Spleen (tissue), 7 donors: ENCODE data around the gene TXNRD2.

Experiments used
- CTCF ChIP-seq, 11 experiments: fragments of 200-600 bp in 7 of 11; fragments of 450-650 bp in 4 of 11; sonication (generic) in 4 of 11; IDR thresholded peaks in 8 of 11; conservative IDR thresholded peaks in 3 of 11; 1 replicate in 7 of 11; 2 replicates in 4 of 11; pipeline versions ENCODE4 v1.4.0 to v1.8.0; 2016 to 2021; ENCODE audit warnings: antibody characterized with exemption in 11 of 11, inconsistent platforms in 4 of 11, mild to moderate bottlenecking in 1 of 11
- POLR2A ChIP-seq, 3 donors: fragments of 450-650 bp; IDR thresholded peaks; one replicate each; pipeline ENCODE4 v1.5.1; 2017; ENCODE audit warnings: antibody characterized with exemption in 3 of 3, mild to moderate bottlenecking in 1 of 3
- donor health status: DM: no; HTN: no; CAD: no; lungs with moderate emphysema.
- donor health status: DM: no; HTN: no; CAD: no.
- donor health status: DM: no; HTN: no; CAD: no.

- no peak for TF ChIP-seq POLR2A (IDR thresholded peaks at IDR 0.05)
- no peak for TF ChIP-seq CTCF (IDR thresholded peaks at IDR 0.05 in 8 of 11, conservative IDR thresholded peaks at IDR 0.05 in 3 of 11)
These were observed 30.6 kb upstream of the TXNRD2 start for GRCh38 chr22:19972251-19972650.
